ENCODE data around the gene MAPKBP1.

Gene MAPKBP1

DNA sequence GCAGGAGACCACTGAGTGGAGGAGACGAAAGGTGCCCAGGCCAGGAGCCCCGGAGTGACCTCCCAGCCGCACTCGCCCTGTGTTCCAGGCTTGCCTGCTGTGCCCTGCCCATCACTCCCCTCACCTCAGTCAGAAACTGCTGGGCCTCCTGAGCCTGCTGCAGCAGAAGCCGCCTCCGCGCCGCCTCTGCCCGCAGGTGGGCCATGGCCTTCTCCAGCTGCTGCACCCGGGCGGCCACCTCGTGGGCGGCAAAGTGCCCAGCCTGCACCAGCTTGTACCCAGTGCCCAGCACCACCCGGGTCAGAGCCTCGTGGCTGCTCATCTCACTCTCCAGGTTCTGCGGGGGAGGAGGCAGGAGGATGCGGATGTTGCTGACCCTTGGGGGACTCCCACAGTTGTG is 82.0 kb downstream of the MAPKBP1 start:
- no peak overlapping the region for H3K27ac ChIP-seq
- no peak for DNase-seq
- intact Hi-C loops (cut with DNase I; ENCODE audit: low total_unique reads) = no loop called here
- no peaks in the 10 kb centered on the region for H3K4me1 ChIP-seq
- H3K4me3 ChIP-seq = no peak overlapping the region
- H3K9me3 ChIP-seq = no peaks in the 10 kb centered on the region
- H3K36me3 ChIP-seq = no peaks in the 10 kb centered on the region
- H3K27me3 ChIP-seq = peaks cover 0 to 54% of the 10 kb centered on the region in 2 donors
- TF ChIP-seq, protein P1, sequence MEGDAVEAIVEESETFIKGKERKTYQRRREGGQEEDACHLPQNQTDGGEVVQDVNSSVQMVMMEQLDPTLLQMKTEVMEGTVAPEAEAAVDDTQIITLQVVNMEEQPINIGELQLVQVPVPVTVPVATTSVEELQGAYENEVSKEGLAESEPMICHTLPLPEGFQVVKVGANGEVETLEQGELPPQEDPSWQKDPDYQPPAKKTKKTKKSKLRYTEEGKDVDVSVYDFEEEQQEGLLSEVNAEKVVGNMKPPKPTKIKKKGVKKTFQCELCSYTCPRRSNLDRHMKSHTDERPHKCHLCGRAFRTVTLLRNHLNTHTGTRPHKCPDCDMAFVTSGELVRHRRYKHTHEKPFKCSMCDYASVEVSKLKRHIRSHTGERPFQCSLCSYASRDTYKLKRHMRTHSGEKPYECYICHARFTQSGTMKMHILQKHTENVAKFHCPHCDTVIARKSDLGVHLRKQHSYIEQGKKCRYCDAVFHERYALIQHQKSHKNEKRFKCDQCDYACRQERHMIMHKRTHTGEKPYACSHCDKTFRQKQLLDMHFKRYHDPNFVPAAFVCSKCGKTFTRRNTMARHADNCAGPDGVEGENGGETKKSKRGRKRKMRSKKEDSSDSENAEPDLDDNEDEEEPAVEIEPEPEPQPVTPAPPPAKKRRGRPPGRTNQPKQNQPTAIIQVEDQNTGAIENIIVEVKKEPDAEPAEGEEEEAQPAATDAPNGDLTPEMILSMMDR (IDR thresholded peaks at IDR 0.05) = no peak

DNA sequence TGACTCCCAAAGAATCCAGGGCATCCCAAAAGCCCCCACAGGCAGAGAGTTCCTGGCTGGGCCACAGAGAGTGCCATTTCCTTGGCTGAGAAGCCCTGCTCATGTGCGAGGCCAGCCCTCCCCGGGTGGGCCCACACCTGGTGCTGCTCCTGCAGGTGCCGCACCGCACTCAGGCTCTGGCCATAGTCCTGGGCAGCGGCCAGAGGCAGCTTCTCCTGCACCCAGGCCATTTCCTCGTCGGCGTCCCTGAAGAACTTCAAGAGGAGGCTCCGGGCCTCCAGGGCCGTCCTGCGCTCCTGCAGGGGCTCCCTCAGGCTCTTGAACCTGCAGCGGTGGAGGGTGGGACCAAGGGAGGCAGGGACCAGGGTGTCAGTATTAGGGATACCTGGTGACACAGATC is 82.4 kb downstream of the MAPKBP1 start:
- TF ChIP-seq, protein P1 (IDR thresholded peaks at IDR 0.05) = no peak
- Histone ChIP-seq H3K9me3 (no peaks in the 10 kb centered on the region), H3K4me3 (no peak overlapping the region), H3K4me1 (no peaks in the 10 kb centered on the region), H3K36me3 (no peaks in the 10 kb centered on the region), H3K27me3 (peaks cover 0 to 51% of the 10 kb centered on the region in 2 donors), H3K27ac (no peak overlapping the region)
- intact Hi-C loops (cut with DNase I; ENCODE audit: low total_unique reads) = no loop called here
- DNase-seq = no peak

DNA sequence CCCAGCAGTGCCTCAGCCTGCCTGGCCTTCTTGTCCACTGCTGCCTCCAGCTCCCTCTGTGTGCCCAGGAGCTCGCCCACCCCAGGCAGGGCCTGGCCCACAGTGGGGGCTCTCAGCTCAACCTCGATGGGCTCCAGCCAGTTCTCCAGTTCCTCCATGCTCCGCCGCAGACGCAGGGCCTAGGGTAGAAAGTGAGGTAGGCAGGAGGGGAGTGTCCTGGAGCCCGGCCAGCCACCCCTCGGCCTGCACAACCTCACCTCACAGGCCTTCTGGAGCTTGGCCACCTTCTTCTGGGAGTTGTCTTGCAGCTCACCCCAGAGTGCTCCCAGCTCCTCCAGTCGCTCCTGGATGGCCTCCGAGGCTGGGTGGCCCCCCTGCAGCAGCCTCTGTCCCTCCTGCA is 83.0 kb downstream of the MAPKBP1 start:
- Histone ChIP-seq H3K27ac (no peak overlapping the region), H3K4me1 (no peaks in the 10 kb centered on the region), H3K4me3 (no peak overlapping the region), H3K27me3 (peaks cover 0 to 45% of the 10 kb centered on the region in 2 donors), H3K9me3 (no peaks in the 10 kb centered on the region), H3K36me3 (no peaks in the 10 kb centered on the region)
- no peak for DNase-seq
- TF ChIP-seq, protein P1 (IDR thresholded peaks at IDR 0.05) = no peak
- intact Hi-C loops (cut with DNase I; ENCODE audit: low total_unique reads) = no loop called here

DNA sequence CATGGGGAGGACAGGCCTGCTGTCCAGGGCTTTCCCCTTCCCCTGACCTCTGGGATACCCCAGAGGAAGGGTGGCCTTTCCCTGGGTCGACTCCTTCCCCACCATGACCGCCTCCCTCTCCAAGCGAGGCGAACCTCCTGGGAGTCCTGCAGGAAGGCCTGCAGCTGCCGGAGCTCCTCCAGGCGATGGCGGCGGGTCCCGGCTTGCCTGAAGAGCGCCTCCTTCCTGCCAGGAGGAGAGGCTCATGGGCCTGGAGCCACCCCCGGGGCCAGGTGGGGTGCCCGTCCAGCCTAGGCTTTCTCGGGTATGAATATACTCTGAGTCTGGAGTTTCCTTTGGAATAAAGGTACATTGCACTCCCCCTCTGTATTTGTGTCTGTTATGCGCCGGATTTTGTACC is 84.5 kb downstream of the MAPKBP1 start:
- TF ChIP-seq, protein P1 (IDR thresholded peaks at IDR 0.05) = no peak
- Histone ChIP-seq H3K27me3 (peaks cover 0 to 31% of the 10 kb centered on the region in 2 donors), H3K27ac (no peak overlapping the region), H3K36me3 (no peaks in the 10 kb centered on the region), H3K4me1 (no peaks in the 10 kb centered on the region), H3K9me3 (no peaks in the 10 kb centered on the region), H3K4me3 (no peak overlapping the region)
- no peak for DNase-seq
- intact Hi-C loops (cut with DNase I; ENCODE audit: low total_unique reads) = no loop called here

DNA sequence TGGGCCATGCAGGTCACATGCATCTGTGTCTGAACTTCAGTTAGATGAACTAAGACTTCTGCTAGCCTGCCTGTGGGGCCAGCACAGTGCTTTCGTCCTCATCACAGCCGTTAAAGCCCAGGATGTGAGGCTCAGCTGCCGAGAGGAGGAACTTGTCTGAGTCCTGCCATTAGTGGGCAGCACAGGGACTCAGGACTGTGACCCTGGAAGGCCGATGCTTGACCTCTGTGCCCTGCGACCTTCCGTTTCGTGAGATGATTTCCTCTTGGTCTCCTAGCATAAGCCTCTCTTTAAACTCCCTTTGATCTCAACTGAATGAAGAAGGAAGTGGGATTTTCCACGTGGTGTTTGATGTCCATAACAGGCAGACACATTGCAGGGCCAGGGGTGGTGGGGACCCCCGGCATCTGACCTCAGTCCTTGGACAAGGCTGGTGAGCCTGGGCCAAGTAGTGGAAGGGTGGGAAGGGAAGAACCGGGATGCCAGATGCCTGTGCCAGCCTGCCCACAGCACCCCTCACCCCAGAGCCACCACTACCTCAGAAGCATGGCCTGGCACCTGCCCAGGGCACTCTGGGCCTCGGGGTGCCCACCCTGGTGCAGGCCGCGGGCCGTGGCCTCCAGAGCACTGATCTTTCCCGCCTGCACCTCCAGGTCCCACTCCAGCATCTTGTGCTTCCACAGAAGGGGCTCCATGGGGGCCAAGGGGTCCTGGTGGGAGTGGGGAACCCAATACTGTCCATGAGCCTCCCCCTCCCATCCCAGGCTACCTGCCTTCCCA is 86.0 kb downstream of the MAPKBP1 start:
- no peak overlapping the region for H3K27ac ChIP-seq
- no peaks in the 10 kb centered on the region for H3K4me1 ChIP-seq
- no peaks in the 10 kb centered on the region for H3K9me3 ChIP-seq
- H3K27me3 ChIP-seq = peaks cover 0 to 16% of the 10 kb centered on the region in 2 donors
- H3K36me3 ChIP-seq = no peaks in the 10 kb centered on the region
- TF ChIP-seq, protein P1 (IDR thresholded peaks at IDR 0.05) = no peak
- H3K4me3 ChIP-seq = no peak overlapping the region
- intact Hi-C loops (cut with DNase I; ENCODE audit: low total_unique reads) = no loop called here
- no peak for DNase-seq

Measured in tibial artery (tissue), 4 donors.